ENCODE data around the gene HOXC9. TPM values are rescaled to one million over a fixed set of nuclear protein-coding genes. Genes with fewer than 3 reads are reported as not detected.

Gene HOXC9
- total and polyA plus RNA-seq, 3 experiments from 2014 or later: not detected

DNA sequence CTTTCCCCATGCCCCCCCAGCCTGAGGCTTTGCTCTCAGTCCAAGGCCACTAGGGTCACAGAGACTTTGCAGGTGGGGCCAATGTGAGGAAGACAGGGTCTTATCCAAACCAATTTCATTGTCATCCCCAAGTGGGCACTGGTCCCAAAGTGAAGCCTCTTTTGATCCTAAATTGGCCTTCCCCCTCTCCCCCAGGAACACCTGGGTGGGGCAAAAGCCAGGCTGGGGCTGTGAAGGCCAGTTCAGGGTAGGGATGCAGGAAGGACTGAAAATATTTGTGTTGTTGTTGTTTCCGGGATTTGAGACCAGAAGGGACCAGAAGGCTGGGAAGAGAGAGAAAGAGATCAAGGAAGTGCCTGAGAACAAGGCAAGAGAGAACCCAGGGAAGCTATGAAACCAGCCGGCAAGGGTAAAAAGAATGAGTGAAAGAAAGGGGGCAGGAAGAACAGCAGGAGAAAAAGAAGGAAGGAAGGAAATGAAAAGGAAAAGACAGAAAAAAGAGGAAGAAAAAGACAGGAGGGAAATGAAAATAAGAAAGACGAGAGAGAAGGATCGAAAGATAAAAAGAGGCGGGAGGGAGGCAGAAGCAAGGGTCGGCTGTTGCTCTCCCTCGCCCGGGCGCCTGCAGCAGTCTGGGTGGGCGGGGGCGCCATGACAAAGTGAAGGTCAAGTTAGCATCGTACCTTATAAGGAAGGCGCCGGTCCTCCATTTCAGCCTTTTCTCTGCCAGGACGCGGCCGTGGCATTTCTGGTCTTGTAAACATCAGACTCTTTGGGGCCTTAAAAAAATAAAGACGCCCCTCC lies 34.5 kb upstream of the HOXC9 start:
- H3K27ac ChIP-seq (ENCODE audit: low read depth, low read length): no peak overlapping the region
- no peak for DNase-seq
- peaks cover 83 to 93% of the 10 kb centered on the region in 2 donors for H3K27me3 Mint-ChIP-seq
- H3K36me3 Mint-ChIP-seq: peaks cover 0 to 1% (median 0%) of the 10 kb centered on the region in 3 donors
- no peaks in the 10 kb centered on the region for H3K36me3 ChIP-seq (ENCODE audit: insufficient read depth, low read length)
- peaks cover 33 to 49% (median 35%) of the 10 kb centered on the region in 3 donors for H3K4me1 Mint-ChIP-seq
- CTCF ChIA-PET: interaction anchor here (1.0 kb wide), 1 partner anchor 235 kb away, joined by 3 read pairs; no protein-coding TSS in a partner anchor
- no peaks in the 10 kb centered on the region for H3K9me3 ChIP-seq (ENCODE audit: low read length)
- peak overlapping the region in 6 of 7 donors; percentile 34 to 75 (median 60) for H3K4me3 Mint-ChIP-seq
- H3K4me3 ChIP-seq (ENCODE audit: low read length): no peak overlapping the region
- H3K27ac Mint-ChIP-seq: peak overlapping the region in 2 of 8 donors; percentile 15 to 19
- H3K9me3 Mint-ChIP-seq: peaks cover 0 to 1% (median 0%) of the 10 kb centered on the region in 5 donors
- peaks cover 92% of the 10 kb centered on the region for H3K27me3 ChIP-seq (ENCODE audit: insufficient read depth, low read length, poor library complexity, severe bottlenecking)
- H3K4me1 ChIP-seq (ENCODE audit: insufficient read depth, low read length): peaks cover 24% of the 10 kb centered on the region
- POLR2A ChIA-PET: no interaction called here

DNA sequence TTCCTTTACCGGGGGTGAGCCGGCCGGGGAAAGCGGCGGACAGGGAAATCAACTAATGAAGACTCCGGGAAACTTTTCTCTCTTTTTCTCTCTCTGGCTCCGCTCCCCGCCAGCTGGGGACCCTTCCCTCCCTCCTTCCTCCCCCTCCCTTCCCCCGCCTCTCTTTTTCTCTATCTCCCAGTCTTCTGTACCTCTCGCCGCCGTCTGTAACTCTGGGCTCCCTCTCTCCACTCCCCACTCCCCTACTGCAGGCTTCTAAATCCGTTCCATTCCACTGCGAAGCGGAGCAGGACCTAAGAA lies 33.9 kb upstream of the HOXC9 start:
- Mint-ChIP-seq H3K27ac (peak overlapping the region in 1 of 8 donors; percentile 37), H3K4me3 (peak overlapping the region in 6 of 7 donors; percentile 14 to 77 (median 60)), H3K36me3 (peaks cover 0 to 1% (median 0%) of the 10 kb centered on the region in 3 donors), H3K27me3 (peaks cover 87 to 97% of the 10 kb centered on the region in 2 donors), H3K4me1 (peaks cover 32 to 48% (median 33%) of the 10 kb centered on the region in 3 donors), H3K9me3 (peaks cover 0 to 1% (median 0%) of the 10 kb centered on the region in 5 donors)
- Histone ChIP-seq H3K9me3 (ENCODE audit: low read length) (no peaks in the 10 kb centered on the region), H3K4me1 (ENCODE audit: insufficient read depth, low read length) (peaks cover 24% of the 10 kb centered on the region), H3K36me3 (ENCODE audit: insufficient read depth, low read length) (no peaks in the 10 kb centered on the region), H3K4me3 (ENCODE audit: low read length) (no peak overlapping the region), H3K27ac (ENCODE audit: low read depth, low read length) (no peak overlapping the region), H3K27me3 (ENCODE audit: insufficient read depth, low read length, poor library complexity, severe bottlenecking) (peaks cover 95% of the 10 kb centered on the region)
- POLR2A ChIA-PET: no interaction called here
- CTCF ChIA-PET: no interaction called here
- no peak for DNase-seq

DNA sequence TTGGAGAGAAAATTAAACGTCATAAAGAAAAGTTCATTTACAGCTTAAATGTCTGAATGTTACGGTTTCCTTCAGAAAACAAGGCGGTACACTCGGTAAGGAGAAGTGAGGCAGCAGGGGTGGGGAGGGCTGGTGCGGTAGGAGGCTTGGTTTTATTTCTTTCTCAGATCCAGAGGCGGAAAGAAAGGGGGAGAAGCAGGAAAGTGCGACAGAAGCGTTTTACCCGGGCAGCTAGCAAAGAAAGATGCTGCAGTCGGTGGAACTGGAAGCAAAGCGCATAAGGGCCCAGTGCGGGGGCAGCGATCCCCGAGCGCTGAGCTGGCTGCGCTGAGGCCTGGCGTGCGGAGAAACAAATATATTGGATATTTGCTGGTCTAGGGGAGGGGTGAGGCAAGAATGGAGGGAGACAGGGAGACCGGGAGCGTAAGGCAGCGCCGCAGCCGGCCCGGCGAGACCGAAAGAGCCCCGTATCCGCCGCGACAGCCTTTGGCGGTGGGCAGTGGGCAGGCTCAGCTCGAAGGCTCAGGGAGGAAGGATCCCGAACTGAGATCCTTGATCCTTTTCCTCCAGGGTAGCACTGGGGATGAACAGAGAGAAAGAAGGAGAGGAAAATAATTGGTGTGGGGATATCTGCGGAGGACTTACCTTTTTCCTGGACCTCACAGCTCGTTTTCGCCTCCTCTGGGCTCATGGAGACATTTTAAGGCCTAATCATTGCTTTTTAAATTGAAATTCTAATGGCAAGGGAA lies 33.4 kb upstream of the HOXC9 start:
- no peak for DNase-seq
- POLR2A ChIA-PET: no interaction called here
- Mint-ChIP-seq H3K27ac (peak overlapping the region in 2 of 8 donors; percentile 20 to 37), H3K4me1 (peaks cover 32 to 48% (median 33%) of the 10 kb centered on the region in 3 donors), H3K9me3 (peaks cover 0 to 3% (median 0%) of the 10 kb centered on the region in 5 donors), H3K4me3 (peak overlapping the region in 6 of 7 donors; percentile 14 to 77 (median 62)), H3K36me3 (peaks cover 0 to 1% (median 0%) of the 10 kb centered on the region in 3 donors), H3K27me3 (peaks cover 92 to 100% of the 10 kb centered on the region in 2 donors)
- Histone ChIP-seq H3K27me3 (ENCODE audit: insufficient read depth, low read length, poor library complexity, severe bottlenecking) (peaks cover 98% of the 10 kb centered on the region), H3K36me3 (ENCODE audit: insufficient read depth, low read length) (no peaks in the 10 kb centered on the region), H3K9me3 (ENCODE audit: low read length) (no peaks in the 10 kb centered on the region), H3K27ac (ENCODE audit: low read depth, low read length) (no peak overlapping the region), H3K4me1 (ENCODE audit: insufficient read depth, low read length) (peaks cover 24% of the 10 kb centered on the region), H3K4me3 (ENCODE audit: low read length) (no peak overlapping the region)
- CTCF ChIA-PET: no interaction called here

DNA sequence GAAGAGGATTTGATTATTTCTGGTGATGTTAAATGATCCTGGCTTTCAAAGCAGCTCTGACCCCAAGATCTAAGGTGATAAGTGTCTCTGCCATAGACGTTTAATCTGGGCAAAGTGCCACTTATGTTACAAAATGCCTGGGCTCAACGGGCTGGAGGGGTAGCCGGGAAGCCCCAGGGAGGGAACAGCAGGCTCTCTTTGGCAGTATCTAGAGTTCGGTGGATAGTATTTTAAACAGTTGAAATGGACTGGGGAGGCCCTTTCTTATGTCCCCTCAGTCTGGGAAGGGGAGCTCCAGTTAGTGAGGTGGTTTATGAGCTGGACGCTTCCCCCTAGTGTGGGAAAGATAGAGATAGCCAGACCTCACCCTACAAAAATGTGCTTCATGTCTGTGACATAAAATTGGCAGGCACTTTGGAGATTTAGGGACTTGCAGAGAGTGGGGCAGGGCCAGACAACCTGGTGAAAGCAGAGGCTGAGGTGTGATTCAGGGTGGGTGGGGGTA lies 32.5 kb upstream of the HOXC9 start:
- Mint-ChIP-seq H3K36me3 (peaks cover 0 to 1% (median 0%) of the 10 kb centered on the region in 3 donors), H3K4me1 (peaks cover 33 to 44% (median 34%) of the 10 kb centered on the region in 3 donors), H3K9me3 (peaks cover 0 to 4% (median 1%) of the 10 kb centered on the region in 5 donors), H3K4me3 (peak overlapping the region in 1 of 7 donors; percentile 10), H3K27ac (peak overlapping the region in 3 of 8 donors; percentile 0 to 36 (median 1)), H3K27me3 (peaks cover 93 to 100% of the 10 kb centered on the region in 2 donors)
- no peak for DNase-seq
- ChIA-PET POLR2A (no interaction called here), CTCF (no interaction called here)
- H3K4me1 ChIP-seq (ENCODE audit: insufficient read depth, low read length): peaks cover 24% of the 10 kb centered on the region
- no peak overlapping the region for H3K4me3 ChIP-seq (ENCODE audit: low read length)
- no peaks in the 10 kb centered on the region for H3K9me3 ChIP-seq (ENCODE audit: low read length)
- H3K27me3 ChIP-seq (ENCODE audit: insufficient read depth, low read length, poor library complexity, severe bottlenecking): peaks cover 98% of the 10 kb centered on the region
- no peak overlapping the region for H3K27ac ChIP-seq (ENCODE audit: low read depth, low read length)
- no peaks in the 10 kb centered on the region for H3K36me3 ChIP-seq (ENCODE audit: insufficient read depth, low read length)

DNA sequence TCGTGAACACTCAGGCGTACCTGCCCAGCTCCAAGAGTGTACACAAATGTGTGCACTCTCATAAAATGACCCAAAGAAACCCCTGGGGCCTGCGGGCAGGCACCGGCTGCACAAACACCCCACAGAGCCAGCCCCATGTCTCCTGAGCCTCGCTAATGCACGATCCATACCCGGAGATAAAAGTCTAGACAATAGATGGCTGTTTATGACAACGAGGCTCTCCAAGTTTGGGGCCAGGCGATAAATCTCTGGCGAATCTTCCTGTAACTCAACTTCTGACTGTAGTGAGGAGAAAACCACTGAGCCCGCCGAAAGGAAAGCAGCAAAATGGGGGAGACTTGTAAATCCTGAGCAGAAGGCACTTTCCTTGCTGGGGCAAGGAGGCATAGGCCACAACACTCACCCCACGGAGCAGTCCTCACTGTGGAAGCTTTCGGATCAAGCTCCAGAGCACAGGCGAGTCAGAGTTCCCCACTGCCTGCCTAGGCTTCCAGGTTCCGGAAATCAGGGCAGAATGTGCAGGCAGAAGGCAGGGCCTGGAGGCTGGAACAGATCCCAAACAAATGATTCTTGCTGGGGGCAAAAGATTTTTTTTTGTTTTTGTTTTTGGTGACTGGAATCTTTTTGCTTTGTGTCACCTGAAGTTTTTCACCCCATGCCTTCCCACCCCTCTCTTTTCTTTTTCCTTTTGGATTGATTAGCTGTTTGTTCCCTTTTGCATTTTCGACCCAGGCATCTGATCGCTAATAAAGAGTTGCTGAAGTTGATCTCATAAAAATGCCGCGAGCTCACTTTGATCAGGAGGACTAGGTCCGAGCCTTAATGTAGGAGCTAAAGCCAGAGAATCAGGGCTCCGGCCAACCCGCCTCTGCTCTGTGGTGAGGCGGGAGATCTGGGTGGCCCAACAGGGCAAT lies 31.5 kb upstream of the HOXC9 start:
- DNase-seq: no peak
- Mint-ChIP-seq H3K4me1 (peaks cover 36 to 46% (median 38%) of the 10 kb centered on the region in 3 donors), H3K27ac (peak overlapping the region in 3 of 8 donors; percentile 1 to 29 (median 20)), H3K4me3 (peak overlapping the region in 1 of 7 donors; percentile 44), H3K36me3 (peaks cover 0 to 1% (median 0%) of the 10 kb centered on the region in 3 donors), H3K27me3 (peaks cover 93 to 100% of the 10 kb centered on the region in 2 donors), H3K9me3 (peaks cover 0 to 12% (median 7%) of the 10 kb centered on the region in 5 donors)
- no peak overlapping the region for H3K27ac ChIP-seq (ENCODE audit: low read depth, low read length)
- no peaks in the 10 kb centered on the region for H3K9me3 ChIP-seq (ENCODE audit: low read length)
- H3K27me3 ChIP-seq (ENCODE audit: insufficient read depth, low read length, poor library complexity, severe bottlenecking): peaks cover 98% of the 10 kb centered on the region
- POLR2A ChIA-PET: interaction anchor here (1.0 kb wide), 1 partner anchor 14 kb away, joined by 3 read pairs; no protein-coding TSS in a partner anchor
- no peaks in the 10 kb centered on the region for H3K36me3 ChIP-seq (ENCODE audit: insufficient read depth, low read length)
- CTCF ChIA-PET: no interaction called here
- peaks cover 24% of the 10 kb centered on the region for H3K4me1 ChIP-seq (ENCODE audit: insufficient read depth, low read length)
- no peak overlapping the region for H3K4me3 ChIP-seq (ENCODE audit: low read length)

DNA sequence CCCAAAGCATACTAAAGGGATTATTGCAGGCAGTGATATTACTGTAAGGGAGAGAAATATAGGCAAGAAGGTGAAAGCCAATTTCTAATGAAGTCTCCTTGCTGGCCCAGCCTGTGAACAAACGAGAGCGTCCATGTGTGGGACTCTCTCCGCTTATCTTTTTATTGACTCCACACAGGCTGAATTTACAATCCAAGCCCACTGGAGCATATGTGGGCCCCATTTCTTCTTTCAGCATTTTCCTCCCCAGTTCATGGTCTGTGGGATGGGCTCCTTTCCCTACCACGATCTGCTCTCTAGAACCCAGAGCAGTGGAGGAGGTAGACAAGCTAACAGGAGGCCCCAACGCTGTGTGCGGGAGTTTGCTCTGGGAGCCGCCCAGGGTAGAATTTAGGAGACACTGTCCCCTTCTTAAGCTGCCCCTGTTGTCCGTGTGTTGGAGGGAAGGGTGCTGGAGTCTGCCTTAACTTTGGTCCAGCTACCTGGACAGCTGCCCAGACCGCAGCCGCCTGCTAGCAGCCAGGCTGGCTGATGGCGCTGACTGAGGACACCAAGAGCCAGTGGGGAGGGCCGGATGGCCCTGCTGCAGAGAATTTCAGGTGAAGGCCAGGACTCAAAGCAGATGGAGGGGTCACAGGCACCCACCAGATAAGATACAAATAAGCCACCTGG lies 30.2 kb upstream of the HOXC9 start:
- Mint-ChIP-seq H3K27ac (peak overlapping the region in 1 of 8 donors; percentile 25), H3K4me1 (peaks cover 31 to 42% (median 33%) of the 10 kb centered on the region in 3 donors), H3K9me3 (peaks cover 0 to 12% (median 9%) of the 10 kb centered on the region in 5 donors), H3K36me3 (no peaks in the 10 kb centered on the region), H3K27me3 (peaks cover 93 to 95% of the 10 kb centered on the region in 2 donors), H3K4me3 (peak overlapping the region in 2 of 7 donors; percentile 43 to 64)
- DNase-seq: no peak
- ChIA-PET CTCF (no interaction called here), POLR2A (no interaction called here)
- Histone ChIP-seq H3K9me3 (ENCODE audit: low read length) (no peaks in the 10 kb centered on the region), H3K27me3 (ENCODE audit: insufficient read depth, low read length, poor library complexity, severe bottlenecking) (peaks cover 98% of the 10 kb centered on the region), H3K4me3 (ENCODE audit: low read length) (no peak overlapping the region), H3K4me1 (ENCODE audit: insufficient read depth, low read length) (peaks cover 30% of the 10 kb centered on the region), H3K27ac (ENCODE audit: low read depth, low read length) (no peak overlapping the region), H3K36me3 (ENCODE audit: insufficient read depth, low read length) (no peaks in the 10 kb centered on the region)

DNA sequence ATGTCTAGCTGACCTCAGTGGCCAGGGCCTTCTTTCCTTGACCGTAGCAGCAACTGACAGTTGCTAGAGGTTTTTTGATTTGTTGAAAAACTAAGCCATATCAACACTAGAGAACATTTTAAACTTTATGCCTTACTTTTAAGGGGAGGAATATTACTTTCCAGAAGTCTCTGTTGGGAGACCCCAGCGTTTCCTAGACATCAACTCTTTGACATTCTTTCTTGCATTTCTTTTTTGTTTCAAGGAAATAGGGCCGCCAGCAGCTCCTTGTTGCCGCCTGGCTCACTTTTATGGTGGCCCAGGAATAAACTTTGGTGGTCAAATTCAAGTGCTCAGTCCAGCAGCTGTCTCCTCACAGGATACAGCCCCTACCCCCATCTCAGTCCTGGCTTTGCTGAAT lies 29.5 kb upstream of the HOXC9 start:
- CTCF ChIA-PET: no interaction called here

More for the DNA sequence above, 29.5 kb upstream of the HOXC9 start:
- Histone ChIP-seq H3K4me3 (ENCODE audit: low read length) (no peak overlapping the region), H3K27me3 (ENCODE audit: insufficient read depth, low read length, poor library complexity, severe bottlenecking) (peaks cover 98% of the 10 kb centered on the region), H3K27ac (ENCODE audit: low read depth, low read length) (no peak overlapping the region), H3K36me3 (ENCODE audit: insufficient read depth, low read length) (no peaks in the 10 kb centered on the region), H3K9me3 (ENCODE audit: low read length) (no peaks in the 10 kb centered on the region), H3K4me1 (ENCODE audit: insufficient read depth, low read length) (peaks cover 29% of the 10 kb centered on the region)
- POLR2A ChIA-PET: no interaction called here
- peaks cover 0 to 12% (median 10%) of the 10 kb centered on the region in 5 donors for H3K9me3 Mint-ChIP-seq
- H3K4me3 Mint-ChIP-seq: peak overlapping the region in 1 of 7 donors; percentile 29
- peak overlapping the region in 1 of 8 donors; percentile 80 for H3K27ac Mint-ChIP-seq
- DNase-seq: no peak
- peaks cover 91 to 93% of the 10 kb centered on the region in 2 donors for H3K27me3 Mint-ChIP-seq
- no peaks in the 10 kb centered on the region for H3K36me3 Mint-ChIP-seq
- H3K4me1 Mint-ChIP-seq: peaks cover 32 to 41% (median 32%) of the 10 kb centered on the region in 3 donors

Measured in CD8-positive, alpha-beta memory T cell (primary cell).